ENCODE results near the gene MPHOSPH9.
A peak's percentile ranks its signal among the peaks of the same experiment; 100 is the strongest.

MPHOSPH9 gene

DNA sequence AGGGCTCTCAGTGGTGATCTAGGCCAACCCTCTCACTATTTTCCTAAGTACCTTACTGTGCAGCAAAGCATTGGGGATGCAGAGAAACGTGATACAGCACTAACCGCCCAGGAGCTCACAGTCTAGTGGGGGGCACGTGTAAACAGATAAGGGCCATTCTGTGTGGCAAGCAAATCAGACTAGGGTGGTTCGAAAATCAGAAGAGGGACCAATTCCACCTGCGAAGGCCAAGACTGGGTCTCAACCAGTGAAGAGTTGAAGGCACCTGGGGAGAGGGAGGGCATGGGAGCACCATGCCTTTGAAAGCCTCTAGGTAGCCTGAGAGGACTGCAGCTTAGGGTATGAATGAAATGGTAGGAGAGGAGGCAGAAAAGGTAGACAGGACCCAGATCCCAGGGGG, 84.3 kb downstream of the MPHOSPH9 start:
- no peak for DNase-seq

DNA sequence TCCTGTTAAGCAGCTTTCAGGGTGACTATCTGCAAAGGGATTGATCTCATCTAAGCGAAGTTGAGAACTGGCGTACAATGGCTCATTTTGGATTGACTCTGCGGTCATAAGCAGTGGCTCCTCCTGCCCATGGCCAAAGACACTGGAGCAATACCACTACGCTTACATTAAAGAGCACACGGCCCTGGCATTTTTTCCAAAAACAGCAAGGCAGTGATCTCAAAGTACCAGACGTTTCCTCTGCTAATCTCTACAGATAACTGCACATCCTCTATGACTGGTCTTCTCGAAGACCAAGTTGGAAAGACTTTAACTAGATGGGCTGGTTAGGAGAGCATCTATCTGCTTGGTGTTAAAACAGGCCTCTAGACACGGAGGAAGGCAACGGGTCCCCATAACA, 84.7 kb downstream of the MPHOSPH9 start:
- no peak for DNase-seq

DNA sequence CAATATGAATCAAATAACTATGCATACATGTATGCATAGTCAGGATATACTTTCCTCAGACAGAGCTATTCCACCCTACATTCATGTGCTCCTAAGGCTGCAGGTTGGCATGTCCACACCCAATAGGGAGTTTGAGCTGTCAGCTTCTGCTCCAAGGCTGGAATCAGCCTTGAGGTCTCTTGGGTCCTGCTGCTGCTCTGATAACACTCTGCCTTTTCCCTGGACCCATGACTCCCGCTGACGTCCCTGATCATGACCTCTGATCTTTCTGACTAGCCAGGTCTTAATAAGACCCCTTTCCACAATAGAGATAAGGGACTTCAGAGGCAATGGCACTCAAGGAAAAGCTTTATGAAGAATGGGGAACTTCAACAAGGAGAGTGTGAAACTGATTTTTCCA, 87.7 kb downstream of the MPHOSPH9 start:
- no peak for DNase-seq

DNA sequence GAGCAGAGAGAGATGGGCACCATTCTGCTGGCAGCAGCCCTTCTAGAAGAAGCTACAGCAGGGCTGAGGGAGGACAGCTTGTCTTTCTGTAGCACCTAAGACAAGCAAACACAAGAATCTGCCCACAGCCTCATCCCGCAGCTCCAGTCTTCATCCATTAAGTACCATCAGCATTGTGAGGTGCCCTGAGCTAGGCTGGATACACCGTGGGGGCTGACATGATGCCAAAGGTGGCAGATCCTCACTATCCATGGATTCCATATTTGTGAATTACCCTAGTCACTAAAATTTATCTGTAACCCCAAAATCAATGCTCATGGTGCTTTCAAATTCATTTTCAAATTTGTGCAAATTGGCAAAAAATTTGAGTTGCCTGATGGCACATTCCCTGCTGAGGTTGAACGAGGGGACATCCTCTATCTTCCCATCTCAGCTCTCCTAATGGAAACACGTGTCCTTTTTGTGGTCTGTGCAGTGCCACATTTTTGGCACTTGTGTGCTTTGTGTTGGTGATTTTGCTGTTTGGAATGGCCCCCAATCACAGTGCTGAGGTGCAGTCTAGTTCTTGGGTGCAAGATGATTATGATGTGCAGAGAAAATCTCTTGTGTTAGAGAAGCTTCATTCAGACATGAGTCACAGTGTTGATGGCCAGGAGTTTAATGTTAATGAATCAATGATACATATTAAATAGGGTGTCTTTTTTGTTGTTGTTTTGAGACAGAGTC, 89.0 kb downstream of the MPHOSPH9 start:
- DNase-seq: no peak

DNA sequence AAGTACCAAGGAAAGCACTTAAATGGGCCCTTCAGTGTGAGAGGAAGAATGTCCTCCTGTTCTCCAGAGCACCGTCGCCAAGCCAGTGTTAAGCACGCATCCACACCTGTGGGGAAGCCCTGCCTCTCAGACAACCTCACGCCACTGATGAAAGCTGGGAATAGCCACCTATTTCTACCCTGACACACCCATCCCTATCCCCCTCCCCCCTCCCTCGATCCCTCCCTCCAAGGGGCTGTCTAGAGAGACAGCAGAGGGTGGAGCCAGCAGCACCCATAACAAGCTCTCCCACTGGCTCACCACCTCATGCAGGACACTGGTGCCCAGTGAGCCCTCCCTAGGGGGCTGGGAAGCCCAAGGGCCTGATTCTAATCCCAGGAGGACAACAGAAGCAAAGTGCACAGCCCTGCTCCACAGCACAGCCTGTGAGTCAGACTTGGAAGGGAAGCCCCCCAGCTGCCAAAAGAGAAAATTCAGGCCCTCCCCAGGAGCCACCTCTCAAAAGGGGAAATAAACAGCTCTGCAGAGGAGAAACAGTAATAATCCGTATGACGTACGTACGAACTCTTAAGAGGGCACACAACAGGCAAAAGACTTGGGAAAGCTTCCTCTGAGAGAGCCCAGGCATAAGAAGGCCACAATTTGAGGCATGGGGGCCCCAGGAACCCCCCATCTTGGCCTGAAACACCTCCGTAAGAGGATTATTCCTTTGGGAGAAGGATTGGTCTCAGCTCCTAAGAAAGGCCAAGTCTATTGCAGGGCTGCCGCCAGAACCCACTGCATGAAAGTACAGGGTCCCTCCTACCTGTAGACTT, 89.8 kb downstream of the MPHOSPH9 start:
- no peak for DNase-seq

DNA sequence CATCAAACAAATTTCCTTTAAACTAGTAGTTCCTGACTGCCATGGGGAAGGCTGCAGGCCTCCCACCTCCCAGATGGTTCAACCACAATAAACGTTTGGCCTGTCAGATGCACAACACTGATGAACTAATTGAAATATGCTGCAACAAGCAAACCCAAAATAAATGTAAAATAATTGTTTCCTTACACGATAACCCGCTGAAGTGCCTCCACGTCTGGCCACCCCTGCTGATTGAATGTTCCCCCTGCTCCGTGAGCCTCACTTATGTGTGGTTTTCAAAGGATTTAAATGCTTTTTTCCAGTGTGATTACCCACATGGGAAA, 90.5 kb downstream of the MPHOSPH9 start:
- no peak for DNase-seq

DNA sequence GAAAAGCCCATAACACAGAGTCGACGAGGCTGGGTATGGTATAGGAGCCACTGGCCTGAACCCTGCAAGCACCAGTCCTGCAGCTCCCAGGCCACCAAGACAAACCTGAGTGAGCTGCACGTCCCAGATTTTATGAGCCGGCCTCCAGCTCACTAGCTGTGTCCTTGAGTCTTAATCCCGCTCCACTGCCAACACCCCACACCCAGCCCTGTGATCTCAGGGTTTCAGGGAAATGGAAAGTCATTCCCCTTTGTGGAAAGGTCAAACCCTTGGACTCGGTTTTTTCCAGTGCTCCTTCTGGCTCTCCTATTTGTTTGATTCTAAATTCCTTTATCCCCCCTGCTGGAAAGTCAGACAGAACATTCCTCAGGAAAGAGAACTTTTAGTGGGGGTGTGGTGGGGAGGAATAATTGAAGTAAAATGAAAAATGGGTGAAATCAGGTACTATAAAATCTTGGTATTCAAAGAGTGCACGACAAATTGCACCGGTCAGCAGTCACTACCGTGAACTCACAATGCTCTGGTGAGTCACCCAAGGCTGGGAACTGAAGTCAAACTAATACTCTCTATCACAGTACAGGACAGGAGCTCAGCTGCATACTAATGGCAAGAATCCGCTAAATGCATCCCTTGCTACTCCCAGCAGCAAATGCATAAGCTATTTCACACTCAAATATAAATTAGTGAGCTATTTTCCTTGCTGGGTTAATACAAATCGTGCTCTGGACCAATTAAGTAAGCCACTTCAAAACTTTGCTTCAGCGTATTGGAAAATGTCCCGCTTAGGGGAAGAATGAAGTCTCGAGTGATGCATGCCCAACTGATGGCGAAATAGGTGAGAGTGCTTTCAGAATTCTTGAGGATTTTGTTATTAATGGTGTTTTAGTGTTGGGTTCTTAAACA, 91.1 kb downstream of the MPHOSPH9 start:
- peak; percentile 83 for DNase-seq

DNA sequence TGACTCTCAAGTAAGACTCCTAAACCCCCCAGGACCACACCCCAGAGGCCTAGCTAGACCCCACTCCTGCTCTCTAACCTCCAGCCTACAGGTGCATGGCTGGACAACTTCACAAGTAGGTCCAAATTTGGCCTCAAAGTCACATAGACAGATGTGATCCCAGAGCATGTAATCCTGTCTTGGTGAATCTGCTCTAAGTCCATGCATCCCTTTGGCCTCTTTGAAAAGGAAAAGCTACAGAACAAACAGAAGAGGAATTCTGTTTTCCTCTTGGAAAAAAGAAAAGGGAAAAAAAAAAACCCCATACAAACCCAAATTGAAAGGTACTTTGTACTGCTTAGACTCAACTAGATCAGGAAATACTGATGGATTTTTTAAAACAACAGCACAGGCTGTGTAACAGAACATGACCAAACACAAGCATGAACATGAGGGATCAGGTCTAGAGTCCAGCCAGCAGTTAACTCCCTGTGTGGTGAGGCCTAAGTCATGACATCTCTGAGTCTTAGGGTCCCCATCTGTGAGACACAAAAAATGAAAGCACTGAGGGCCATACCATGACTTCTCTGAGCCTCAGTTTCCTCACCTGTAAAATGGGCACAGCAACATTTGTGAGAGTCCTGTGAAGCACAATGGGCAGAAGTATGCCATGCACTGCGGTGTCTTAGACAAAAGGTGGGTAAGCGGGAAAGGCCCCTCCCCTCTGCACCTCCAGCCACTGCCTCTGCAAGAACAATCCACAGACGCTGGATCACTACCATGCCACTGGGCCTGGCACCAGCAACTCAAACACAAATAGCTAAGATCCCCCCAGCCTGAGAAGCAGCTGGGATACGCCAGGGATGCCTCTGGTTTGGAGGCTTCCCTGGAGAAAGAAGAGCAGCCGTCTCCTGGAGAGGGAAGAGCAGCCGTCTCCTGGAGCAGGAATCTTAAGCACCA, 92.0 kb downstream of the MPHOSPH9 start:
- no peak for DNase-seq

DNA sequence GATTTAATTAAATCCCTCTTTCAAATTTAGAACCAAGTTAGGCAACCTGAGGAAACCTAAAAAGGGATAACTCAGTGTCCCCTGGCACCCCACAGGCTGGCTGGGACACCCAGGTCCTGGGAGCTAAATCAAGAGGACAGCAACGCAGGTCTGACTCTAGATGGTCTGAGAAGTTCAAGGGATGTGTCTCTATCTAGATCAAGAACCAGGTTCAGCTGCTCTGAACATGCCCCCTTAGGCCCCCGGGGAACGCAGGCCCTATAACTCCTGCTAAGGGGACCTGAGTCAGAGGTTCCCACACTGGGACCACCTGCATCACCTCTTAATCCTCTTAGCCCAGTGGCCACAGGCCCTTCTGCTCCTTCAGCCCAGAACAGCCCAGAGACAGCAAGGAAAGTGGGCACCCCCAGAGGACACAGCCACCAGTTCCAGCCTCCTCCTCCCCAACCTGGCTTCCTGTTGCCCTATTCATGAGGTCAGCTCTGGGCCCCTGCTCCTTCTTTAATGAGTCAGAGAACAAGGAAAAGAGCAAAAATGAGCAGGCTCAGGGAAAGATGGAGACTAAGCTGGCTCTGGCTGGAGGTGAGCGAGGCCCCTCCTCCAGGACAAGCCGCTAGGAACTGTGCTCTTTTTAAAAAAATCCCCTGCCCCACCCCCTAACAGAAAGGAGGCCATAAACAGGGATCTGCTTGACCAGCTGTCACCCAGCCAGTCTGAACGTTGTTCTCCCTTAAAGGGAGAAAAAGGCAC, 92.8 kb downstream of the MPHOSPH9 start:
- peak; percentile 59 for DNase-seq

DNA sequence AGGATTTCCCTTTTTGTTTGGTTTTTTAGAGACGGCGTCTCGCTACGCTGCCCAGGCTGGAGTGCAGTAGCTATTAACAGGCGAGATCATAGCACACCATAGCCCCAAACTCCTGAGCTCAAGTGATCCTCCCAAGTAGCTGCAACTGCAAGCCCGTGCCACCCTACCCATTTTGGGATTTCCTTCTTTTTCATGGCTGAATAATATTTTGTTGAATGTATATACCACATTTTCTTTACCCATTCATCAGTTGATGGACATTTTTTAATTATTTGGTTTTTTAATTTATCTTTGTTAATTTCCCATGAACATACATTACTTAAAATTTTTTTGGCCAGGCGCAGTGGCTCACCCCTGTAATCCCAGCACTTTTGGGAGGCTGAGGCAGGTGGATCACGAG, 97.3 kb downstream of the MPHOSPH9 start:
- no peak for DNase-seq

DNA sequence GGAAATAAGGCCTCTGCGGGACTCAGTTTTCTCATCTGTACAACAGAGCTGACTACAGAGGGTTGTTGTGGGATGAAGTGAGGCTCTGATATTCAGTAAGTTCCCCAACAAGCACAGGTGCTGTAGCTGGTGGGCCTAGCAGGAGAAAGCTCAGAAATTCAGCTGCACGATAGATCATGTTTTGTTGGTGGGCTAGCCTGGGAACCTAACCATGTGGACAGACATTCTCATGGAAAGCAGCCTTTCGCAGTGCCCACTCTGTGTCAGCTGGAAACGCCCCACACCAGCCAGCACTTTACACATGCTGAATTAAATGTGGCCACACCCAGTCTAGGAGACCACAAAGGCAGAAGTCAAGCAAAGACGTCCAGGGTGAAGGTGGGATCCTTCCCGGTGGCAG, 98.1 kb downstream of the MPHOSPH9 start:
- DNase-seq: no peak

DNA sequence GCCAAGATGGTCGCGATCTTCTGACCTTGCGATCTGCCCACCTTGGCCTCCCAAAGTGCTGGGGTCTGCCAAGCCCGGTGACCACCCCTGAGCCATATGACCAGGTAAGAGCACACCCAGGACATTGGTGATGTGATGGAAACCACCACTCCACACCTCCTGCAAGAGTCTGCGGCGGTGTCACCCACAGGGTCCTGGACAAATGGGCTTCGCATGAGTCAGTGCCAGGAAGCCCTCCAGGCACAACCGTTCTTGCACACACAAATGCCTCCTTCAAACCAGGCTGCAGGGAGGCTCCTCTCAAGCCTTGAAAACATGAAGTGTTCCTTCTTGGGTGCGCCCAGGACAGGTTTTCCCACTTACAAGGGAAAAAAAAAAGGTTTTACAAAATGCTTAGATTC, 98.7 kb downstream of the MPHOSPH9 start:
- no peak for DNase-seq

DNA sequence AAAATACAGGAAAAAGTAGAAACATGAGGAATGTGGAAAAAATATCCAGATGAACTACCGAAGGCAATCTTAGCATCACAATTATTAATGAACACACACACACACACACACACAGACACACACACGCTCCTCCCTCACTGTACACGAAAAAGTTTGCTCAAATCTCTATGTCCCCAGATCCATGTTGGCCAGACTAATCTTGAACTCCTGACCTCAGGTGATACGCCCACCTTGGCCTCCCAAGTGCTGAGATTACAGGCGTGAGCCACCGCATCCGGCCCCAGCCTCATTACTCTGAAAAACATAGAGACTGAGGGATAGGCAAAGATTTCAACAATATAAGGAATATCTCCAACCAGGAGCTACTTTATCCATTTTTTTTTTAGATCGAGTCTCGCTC, 99.2 kb downstream of the MPHOSPH9 start:
- DNase-seq: no peak

DNA sequence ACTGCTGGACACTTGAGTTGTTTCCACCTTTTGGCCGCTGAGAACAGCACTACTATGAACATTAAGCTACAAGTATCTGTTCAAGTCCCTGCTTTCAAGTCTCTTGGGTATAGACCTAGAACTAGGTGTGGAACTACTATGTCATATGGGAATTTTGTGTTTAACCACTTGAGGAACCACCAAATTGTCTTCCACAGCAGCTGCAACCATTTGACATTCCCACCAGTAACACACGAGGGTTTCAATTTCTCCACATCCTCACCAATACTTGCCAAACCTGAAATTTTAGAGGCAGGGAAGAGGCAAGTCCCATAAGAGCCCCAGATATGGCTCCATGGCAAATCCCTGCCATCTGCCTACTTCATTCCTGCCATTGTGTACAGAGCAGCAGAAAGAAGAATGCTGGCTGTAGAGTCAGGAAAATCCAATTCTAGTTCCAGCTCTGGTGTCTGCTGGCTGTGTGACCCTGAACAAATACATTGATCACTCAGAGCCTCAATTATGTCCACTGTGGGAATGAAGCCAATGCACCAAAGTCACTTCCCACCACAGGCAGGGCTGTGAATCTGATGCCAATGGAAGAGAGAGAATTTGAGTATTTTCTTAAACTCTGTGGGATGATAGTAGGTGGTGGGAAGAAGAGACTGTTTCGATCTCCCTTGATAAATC, 99.9 kb downstream of the MPHOSPH9 start:
- no peak for DNase-seq

DNA sequence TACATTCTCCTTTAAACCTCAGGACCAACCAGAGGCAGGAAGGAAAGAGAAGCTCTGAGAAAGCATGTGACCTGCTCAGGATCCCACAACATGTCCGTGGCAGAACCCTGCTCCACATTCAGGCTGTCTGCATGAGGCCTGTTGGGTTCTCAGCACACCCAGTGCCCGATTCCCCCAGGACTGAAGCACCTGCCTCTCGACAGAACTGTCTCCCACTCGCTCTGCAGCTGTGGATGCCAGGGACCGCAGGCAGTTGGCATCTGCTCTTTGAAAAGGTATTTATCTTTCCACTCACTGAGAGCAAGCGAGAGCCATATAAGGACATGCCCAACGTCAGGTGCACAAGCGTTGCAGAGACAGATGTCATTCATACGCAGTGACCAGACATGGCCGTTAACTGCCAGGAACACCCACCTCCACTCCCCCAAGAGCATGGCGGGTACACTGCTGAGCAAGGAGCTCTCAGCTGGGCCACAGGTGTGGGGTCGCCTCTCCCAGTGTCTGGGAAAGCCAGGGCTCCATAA, 101.0 kb downstream of the MPHOSPH9 start:
- DNase-seq: no peak

DNA sequence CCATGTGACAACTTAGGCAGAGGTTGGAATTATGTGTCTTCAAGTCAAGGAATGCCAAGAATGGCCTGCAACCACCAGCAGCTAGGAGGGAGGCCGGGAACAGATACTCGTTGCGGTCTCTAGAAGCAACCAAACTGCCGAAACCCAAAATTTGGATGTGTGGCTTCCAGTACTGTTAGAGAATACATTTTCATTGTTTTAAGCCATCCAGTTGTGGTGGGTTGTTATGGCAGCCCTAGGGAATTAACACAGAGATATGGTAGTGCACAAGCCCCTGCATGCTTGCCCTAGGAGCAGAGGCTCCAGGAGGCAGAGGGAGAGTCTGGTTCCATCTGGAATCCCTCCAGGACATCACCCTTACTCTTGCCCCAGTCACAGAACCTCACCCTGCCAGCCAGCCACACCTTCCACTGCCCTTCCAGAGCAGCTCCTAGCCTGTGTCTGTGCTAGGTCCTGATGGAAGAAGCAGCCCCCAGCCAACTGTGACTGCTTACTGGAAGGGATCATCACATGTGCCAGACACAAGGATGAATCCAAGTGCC, 101.6 kb downstream of the MPHOSPH9 start:
- DNase-seq: peak; percentile 88

DNA sequence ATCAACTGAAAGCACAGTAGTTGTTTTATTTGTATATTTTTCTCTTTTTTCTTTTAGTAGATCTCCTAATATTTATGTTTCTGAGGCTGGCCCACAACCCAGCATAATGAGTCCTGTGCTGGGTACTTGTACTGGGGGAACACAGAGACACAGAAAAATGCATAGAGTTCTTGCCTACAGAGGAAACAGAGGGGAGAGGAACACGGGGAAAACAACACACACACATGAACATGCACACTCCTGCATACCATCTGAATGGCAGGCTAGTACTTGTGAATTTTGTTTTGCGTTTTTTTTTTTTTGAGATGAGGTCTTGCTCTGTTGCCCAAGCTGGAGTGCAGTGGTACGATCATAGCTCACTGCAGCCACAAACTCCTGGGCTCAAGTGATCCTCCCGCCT, 103.3 kb downstream of the MPHOSPH9 start:
- no peak for DNase-seq

DNA sequence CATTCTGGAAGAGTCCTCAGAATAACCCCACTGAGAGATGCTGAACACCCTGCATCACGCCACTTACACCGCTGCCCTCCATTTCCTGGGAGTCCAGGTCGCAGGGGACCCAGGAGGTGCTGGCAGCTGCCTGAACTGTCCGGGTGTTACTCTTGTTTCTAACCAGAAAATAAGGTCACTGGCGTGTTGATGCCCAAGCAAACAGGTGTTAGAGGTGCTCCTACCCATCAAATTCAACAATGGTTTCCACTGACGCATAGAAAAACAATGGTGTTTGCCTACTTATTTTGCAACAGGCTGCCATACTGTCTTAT, 105.8 kb downstream of the MPHOSPH9 start:
- no peak for DNase-seq

DNA sequence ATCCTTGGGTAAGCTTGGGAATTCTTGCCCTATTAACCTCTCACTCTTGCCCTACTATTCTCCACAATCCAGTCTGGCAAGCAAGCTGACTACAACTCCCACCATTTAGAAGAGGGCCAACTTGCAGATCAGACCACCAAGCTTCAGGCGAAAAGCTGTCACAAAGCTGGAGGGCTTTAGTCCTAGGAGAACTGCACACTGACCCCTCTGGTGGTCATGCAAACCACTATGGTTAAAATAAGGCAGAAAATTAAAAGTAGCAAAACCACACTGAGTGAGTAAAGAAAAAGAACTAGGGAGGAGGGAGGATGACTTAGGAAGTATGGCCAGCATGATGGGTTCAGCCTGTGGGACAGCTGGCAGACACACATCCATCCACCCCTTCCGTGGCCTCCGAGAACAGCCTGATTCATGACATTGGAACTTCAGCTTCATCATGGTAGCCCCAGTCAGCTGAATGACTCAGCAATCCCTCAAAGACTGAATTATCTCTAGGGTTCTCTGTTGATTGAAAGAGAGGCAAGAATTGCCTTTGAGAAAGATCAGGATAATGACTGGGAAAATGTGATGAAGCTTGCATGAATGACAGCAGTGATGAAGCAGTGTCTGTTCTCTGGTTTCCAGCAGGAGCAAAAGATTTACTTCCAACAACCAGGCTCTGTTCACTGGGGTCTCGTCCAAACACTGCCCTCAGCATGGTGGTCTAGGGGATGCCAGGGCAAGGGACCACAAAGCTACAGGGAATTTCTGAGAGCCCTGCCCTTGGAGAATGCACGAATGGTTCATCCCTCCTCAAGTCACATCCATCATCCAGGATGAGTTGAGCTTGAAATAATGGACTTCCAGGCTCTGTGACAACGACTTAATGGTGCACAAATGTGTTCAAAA, 106.4 kb downstream of the MPHOSPH9 start:
- DNase-seq: peak; percentile 99
